Mesendoderm (in vitro differentiated cells): ENCODE measurements around the gene PDIA4.

Experiments
- DNase-seq: peaks from one replicate; pipeline ENCODE4 v3.0.0; 2013
- H2AK5ac ChIP-seq: 2 replicates; pipeline ENCODE4 v1.6.1; 2013; ENCODE audit warnings: low read length, inconsistent platforms
- H2BK120ac ChIP-seq: 2 replicates; pipeline ENCODE4 v1.6.1; 2013; ENCODE audit warnings: low read depth, mild to moderate bottlenecking, low read length, moderate library complexity, mixed read lengths
- H2BK15ac ChIP-seq: replicated peaks from 2 replicates; pipeline ENCODE4 v1.6.1; 2013; ENCODE audit warnings: low read depth, mild to moderate bottlenecking, moderate library complexity
- H2BK5ac ChIP-seq: 2 replicates; pipeline ENCODE4 v1.6.1; 2013; ENCODE audit warnings: low read length, inconsistent platforms
- H3K18ac ChIP-seq: 2 replicates; pipeline ENCODE4 v1.6.1; 2013; ENCODE audit warnings: mild to moderate bottlenecking, low read length, mixed read lengths
- H3K23ac ChIP-seq: one replicate; pipeline ENCODE4 v1.6.1; 2013; ENCODE audit warnings: low read length
- H3K27ac ChIP-seq: 2 replicates; pipeline ENCODE4 v1.5.1; 2013; ENCODE audit warnings: low read depth, mild to moderate bottlenecking, inconsistent platforms, low read length, moderate library complexity
- H3K27me3 ChIP-seq: 2 replicates; pipeline ENCODE4 v1.6.1; 2013; ENCODE audit warnings: low read length, control low read depth, mild to moderate bottlenecking, inconsistent platforms; ENCODE audit not compliant: insufficient read depth, poor library complexity
- H3K36me3 ChIP-seq: 2 replicates; pipeline ENCODE4 v1.6.1; 2013; ENCODE audit warnings: low read length, inconsistent platforms; ENCODE audit not compliant: control insufficient read depth, insufficient read depth
- H3K4ac ChIP-seq: one replicate; pipeline ENCODE4 v1.6.1; 2013; ENCODE audit warnings: low read depth, mild to moderate bottlenecking, low read length, moderate library complexity
- H3K4me1 ChIP-seq: 2 replicates; pipeline ENCODE4 v1.6.1; 2013; ENCODE audit warnings: low read depth, low read length, inconsistent platforms; ENCODE audit not compliant: control insufficient read depth
- H3K4me2 ChIP-seq: 2 replicates; pipeline ENCODE4 v1.6.1; 2013; ENCODE audit warnings: low read length
- H3K4me3 ChIP-seq: 2 replicates; pipeline ENCODE4 v1.5.1; 2013; ENCODE audit warnings: mild to moderate bottlenecking, low read length
- H3K56ac ChIP-seq: one replicate; pipeline ENCODE4 v1.6.1; 2013; ENCODE audit warnings: low read length
- H3K79me1 ChIP-seq: 2 replicates; pipeline ENCODE4 v1.6.1; 2013; ENCODE audit warnings: low read length, inconsistent platforms
- H3K79me2 ChIP-seq: 2 replicates; pipeline ENCODE4 v1.6.1; 2013; ENCODE audit warnings: mild to moderate bottlenecking, low read length; ENCODE audit not compliant: control insufficient read depth, insufficient read depth
- H3K9ac ChIP-seq: 2 replicates; pipeline ENCODE4 v1.6.1; 2013; ENCODE audit warnings: low read length, inconsistent platforms
- H4K5ac ChIP-seq: one replicate; pipeline ENCODE4 v1.6.1; 2013; ENCODE audit warnings: low read length
- H4K8ac ChIP-seq: one replicate; pipeline ENCODE4 v1.6.1; 2013; ENCODE audit warnings: low read depth, mild to moderate bottlenecking, control low read depth, low read length, moderate library complexity
- WGBS: extraction: QIAGEN DNeasy Blood & Tissue Kit; methylation state at CpG from one replicate; pipeline ENCODE4 v1.1.7; 2013; ENCODE audit warnings: low lambda C conversion rate, missing lambda C conversion rate; ENCODE audit not compliant: insufficient coverage; ENCODE audit errors: extremely low coverage; 5-methylcytosine and 5-hydroxymethylcytosine counted together

PDIA4 gene

GRCh38 chr7:149011491-149011890 is 16.8 kb downstream of the PDIA4 start:
- Histone ChIP-seq H3K4me3 (no peak overlapping the region), H4K5ac (no peak overlapping the region), H2BK15ac (no peak overlapping the region), H3K36me3 (peaks cover 47% of the 10 kb centered on the region), H3K9ac (no peak overlapping the region), H2BK5ac (no peak overlapping the region), H3K27ac (no peak overlapping the region), H2AK5ac (no peak overlapping the region), H3K4me2 (no peak overlapping the region), H2BK120ac (no peak overlapping the region), H3K79me1 (peaks cover 7% of the 10 kb centered on the region), H3K4ac (no peak overlapping the region), H3K23ac (no peak overlapping the region), H3K4me1 (no peaks in the 10 kb centered on the region), H4K8ac (no peak overlapping the region), H3K79me2 (no peaks in the 10 kb centered on the region), H3K18ac (no peak overlapping the region), H3K56ac (no peak overlapping the region), H3K27me3 (no peaks in the 10 kb centered on the region)
- WGBS = no CpG with 5 or more reads among the region's 8 CpGs
- DNase-seq = no peak

- Histone ChIP-seq H4K8ac (no peak overlapping the region), H2BK15ac (no peak overlapping the region), H2BK5ac (no peak overlapping the region), H3K4me1 (no peaks in the 10 kb centered on the region), H3K27ac (no peak overlapping the region), H3K79me2 (no peaks in the 10 kb centered on the region), H2AK5ac (no peak overlapping the region), H3K18ac (no peak overlapping the region), H3K9ac (no peak overlapping the region), H3K4me2 (no peak overlapping the region), H3K4ac (no peak overlapping the region), H3K79me1 (peaks cover 8% of the 10 kb centered on the region), H3K27me3 (no peaks in the 10 kb centered on the region), H4K5ac (no peak overlapping the region), H3K23ac (no peak overlapping the region), H3K56ac (no peak overlapping the region), H3K4me3 (no peak overlapping the region), H3K36me3 (peaks cover 47% of the 10 kb centered on the region), H2BK120ac (no peak overlapping the region)
- no CpG with 5 or more reads among the region's 5 CpGs for WGBS
- DNase-seq = no peak
Measured at GRCh38 chr7:149010451-149010850, 17.9 kb downstream of the PDIA4 start.

GRCh38 chr7:149009527-149009926 is 18.8 kb downstream of the PDIA4 start:
- H3K18ac ChIP-seq = no peak overlapping the region
- H2AK5ac ChIP-seq = no peak overlapping the region
- H3K27me3 ChIP-seq = no peaks in the 10 kb centered on the region
- H3K4ac ChIP-seq = no peak overlapping the region
- no peak overlapping the region for H2BK120ac ChIP-seq
- H4K8ac ChIP-seq = no peak overlapping the region
- no peak overlapping the region for H3K27ac ChIP-seq
- H3K79me1 ChIP-seq = peaks cover 9% of the 10 kb centered on the region
- no peak overlapping the region for H2BK15ac ChIP-seq
- no peaks in the 10 kb centered on the region for H3K4me1 ChIP-seq
- H4K5ac ChIP-seq = no peak overlapping the region
- H2BK5ac ChIP-seq = no peak overlapping the region
- peaks cover 46% of the 10 kb centered on the region for H3K36me3 ChIP-seq
- no peak overlapping the region for H3K4me2 ChIP-seq
- H3K23ac ChIP-seq = no peak overlapping the region
- no CpG with 5 or more reads among the region's 3 CpGs for WGBS
- no peak overlapping the region for H3K56ac ChIP-seq
- H3K4me3 ChIP-seq = no peak overlapping the region
- H3K9ac ChIP-seq = no peak overlapping the region
- no peak for DNase-seq
- no peaks in the 10 kb centered on the region for H3K79me2 ChIP-seq

- H3K79me1 ChIP-seq = peaks cover 7% of the 10 kb centered on the region
- H3K9ac ChIP-seq = no peak overlapping the region
- H2BK5ac ChIP-seq = no peak overlapping the region
- H2BK120ac ChIP-seq = no peak overlapping the region
- H3K23ac ChIP-seq = no peak overlapping the region
- H4K8ac ChIP-seq = no peak overlapping the region
- no peak overlapping the region for H3K18ac ChIP-seq
- no peak overlapping the region for H4K5ac ChIP-seq
- no peak overlapping the region for H3K27ac ChIP-seq
- no peak overlapping the region for H2BK15ac ChIP-seq
- H3K56ac ChIP-seq = no peak overlapping the region
- no CpG with 5 or more reads among the region's 6 CpGs for WGBS
- no peak overlapping the region for H3K4me3 ChIP-seq
- H3K4ac ChIP-seq = no peak overlapping the region
- H3K4me2 ChIP-seq = no peak overlapping the region
- H2AK5ac ChIP-seq = no peak overlapping the region
- H3K36me3 ChIP-seq = peaks cover 47% of the 10 kb centered on the region
- H3K27me3 ChIP-seq = no peaks in the 10 kb centered on the region
- DNase-seq = no peak
- H3K4me1 ChIP-seq = no peaks in the 10 kb centered on the region
- H3K79me2 ChIP-seq = no peaks in the 10 kb centered on the region
Measured at GRCh38 chr7:149007611-149008010, 20.7 kb downstream of the PDIA4 start.

- Histone ChIP-seq H3K79me2 (no peaks in the 10 kb centered on the region), H3K27me3 (no peaks in the 10 kb centered on the region), H4K5ac (no peak overlapping the region), H3K56ac (no peak overlapping the region), H4K8ac (no peak overlapping the region), H2BK120ac (no peak overlapping the region), H3K4me3 (no peak overlapping the region), H3K4ac (no peak overlapping the region), H3K4me2 (no peak overlapping the region), H3K9ac (no peak overlapping the region), H3K79me1 (peaks cover 7% of the 10 kb centered on the region), H3K4me1 (no peaks in the 10 kb centered on the region), H3K18ac (no peak overlapping the region), H2BK15ac (no peak overlapping the region), H2BK5ac (no peak overlapping the region), H3K36me3 (peaks cover 44% of the 10 kb centered on the region), H3K23ac (no peak overlapping the region), H2AK5ac (no peak overlapping the region), H3K27ac (no peak overlapping the region)
- DNase-seq = no peak
- WGBS = no CpG with 5 or more reads among the region's 3 CpGs
Measured at GRCh38 chr7:149007146-149007545, 21.2 kb downstream of the PDIA4 start.

- peaks cover 41% of the 10 kb centered on the region for H3K36me3 ChIP-seq
- no peak overlapping the region for H3K4me2 ChIP-seq
- no peak overlapping the region for H4K8ac ChIP-seq
- no peak for DNase-seq
- no peak overlapping the region for H2BK15ac ChIP-seq
- H3K4ac ChIP-seq = no peak overlapping the region
- H3K18ac ChIP-seq = no peak overlapping the region
- H3K4me1 ChIP-seq = no peaks in the 10 kb centered on the region
- H4K5ac ChIP-seq = no peak overlapping the region
- WGBS = no CpG with 5 or more reads among the region's 10 CpGs
- no peak overlapping the region for H3K9ac ChIP-seq
- no peaks in the 10 kb centered on the region for H3K79me2 ChIP-seq
- no peak overlapping the region for H2AK5ac ChIP-seq
- no peak overlapping the region for H3K23ac ChIP-seq
- H2BK5ac ChIP-seq = no peak overlapping the region
- no peak overlapping the region for H2BK120ac ChIP-seq
- H3K4me3 ChIP-seq = no peak overlapping the region
- no peak overlapping the region for H3K56ac ChIP-seq
- no peaks in the 10 kb centered on the region for H3K27me3 ChIP-seq
- H3K79me1 ChIP-seq = peaks cover 7% of the 10 kb centered on the region
- H3K27ac ChIP-seq = no peak overlapping the region
Measured at GRCh38 chr7:149006345-149006725, 22.0 kb downstream of the PDIA4 start.
